ENCODE data around the gene IKZF4. TPM values are rescaled to one million over a fixed set of nuclear protein-coding genes. Genes with fewer than 3 reads are reported as not detected.

Gene IKZF4
- total RNA-seq, 1 experiment from 2014 or later, result 13.9 TPM

- no peak overlapping the region for H2BK12ac ChIP-seq (ENCODE audit: insufficient read length, low read depth, low read length)
- no peaks in the 10 kb centered on the region for H3K27me3 Mint-ChIP-seq (ENCODE audit: low read depth)
Measured at GRCh38 chr12:56031987-56032386, 11.1 kb downstream of the IKZF4 start.

More at GRCh38 chr12:56031987-56032386, 11.1 kb downstream of the IKZF4 start:
- Histone ChIP-seq H3K79me2 (ENCODE audit: insufficient read depth, low read length) (no peaks in the 10 kb centered on the region), H3K4me2 (ENCODE audit: insufficient read depth, insufficient read length, low read length) (no peak overlapping the region), H3K23ac (ENCODE audit: insufficient read length, low read depth, low read length) (no peak overlapping the region), H4K91ac (ENCODE audit: insufficient read length, low read depth, low read length) (no peak overlapping the region), H3K27ac (ENCODE audit: insufficient read length, low read depth, low read length) (no peak overlapping the region), H4K20me1 (ENCODE audit: control insufficient read depth, insufficient read depth, insufficient read length) (no peaks in the 10 kb centered on the region), H3K9ac (ENCODE audit: extremely low read depth, insufficient read length, low read length) (no peak overlapping the region), H3K18ac (ENCODE audit: insufficient read length, low read depth, low read length) (no peak overlapping the region), H2BK5ac (ENCODE audit: insufficient read length, low read length) (no peak overlapping the region), H3K4me1 (ENCODE audit: insufficient read depth, low read length) (no peaks in the 10 kb centered on the region), H3K56ac (ENCODE audit: insufficient read length, low read depth, low read length) (no peak overlapping the region), H3K27me3 (ENCODE audit: insufficient read depth, low read length) (no peaks in the 10 kb centered on the region), H3K14ac (ENCODE audit: insufficient read depth, low read length) (no peak overlapping the region), H3T11ph (ENCODE audit: low read length) (no peak overlapping the region), H2BK20ac (ENCODE audit: low read depth, low read length, poor library complexity, severe bottlenecking) (no peak overlapping the region), H4K8ac (replicated peaks; ENCODE audit: insufficient read length, low read depth, low read length) (no peak overlapping the region), H2BK120ac (ENCODE audit: low read depth, low read length, poor library complexity, severe bottlenecking) (no peak overlapping the region), H2AK5ac (ENCODE audit: insufficient read length, low read length) (no peak overlapping the region), H2BK15ac (ENCODE audit: low read depth, low read length) (no peak overlapping the region), H2AFZ (ENCODE audit: low read length) (no peak overlapping the region), H3K4ac (ENCODE audit: low read depth, low read length) (no peak overlapping the region), H3K79me1 (ENCODE audit: insufficient read depth, low read depth, low read length, poor library complexity, severe bottlenecking) (no peaks in the 10 kb centered on the region), H3K9me3 (ENCODE audit: control insufficient read depth, low read depth, low read length) (no peaks in the 10 kb centered on the region), H4K5ac (ENCODE audit: insufficient read length, low read depth, low read length) (no peak overlapping the region), H3K23me2 (ENCODE audit: insufficient read length, low read depth, low read length, poor library complexity, severe bottlenecking) (no peaks in the 10 kb centered on the region)
- Mint-ChIP-seq H3K9me3 (no peaks in the 10 kb centered on the region), H3K27ac (no peak overlapping the region), H3K4me1 (no peaks in the 10 kb centered on the region), H3K36me3 (ENCODE audit: insufficient read depth in 1 of 3, low read depth in 3 of 3) (peaks cover 25 to 79% (median 62%) of the 10 kb centered on the region in 3 experiments; a peak in 6 of 7 replicates), H3K4me3 (no peak overlapping the region)
- no peak for DNase-seq
- no CpG with 5 or more reads among the region's 1 CpG for WGBS (ENCODE audit: extremely low coverage, insufficient read length, low lambda C conversion rate)
- no peak for TF ChIP-seq CTCF (conservative IDR thresholded peaks at IDR 0.05)
